ENCODE data around the gene KLHL40. TPM values are rescaled to one million over a fixed set of nuclear protein-coding genes. Genes with fewer than 3 reads are reported as not detected.

KLHL40 gene
- total RNA-seq, 1 donor from 2014 or later, result 67.1 TPM

DNA sequence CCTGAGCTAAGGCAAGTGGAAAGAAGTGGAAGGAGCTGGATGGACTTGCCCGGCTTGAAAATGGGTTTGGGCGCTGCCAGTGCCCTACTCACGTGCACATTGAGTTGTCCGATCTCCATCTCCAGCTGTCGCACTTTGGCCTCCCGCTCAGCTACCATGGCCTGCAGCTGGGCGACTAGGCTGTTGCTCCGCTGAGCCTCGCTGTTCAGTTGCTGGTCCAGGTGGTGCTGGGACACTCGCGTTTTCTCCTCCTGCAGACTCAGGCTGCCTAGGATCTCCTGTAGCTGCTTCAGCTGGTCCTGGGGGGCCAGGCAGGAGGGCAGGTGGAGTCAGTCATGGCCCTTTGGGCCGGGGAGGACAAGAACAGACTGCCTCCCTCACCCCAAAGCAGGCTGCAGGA, 50.3 kb downstream of the KLHL40 start:
- no peak for DNase-seq (ENCODE audit: low read depth)

DNA sequence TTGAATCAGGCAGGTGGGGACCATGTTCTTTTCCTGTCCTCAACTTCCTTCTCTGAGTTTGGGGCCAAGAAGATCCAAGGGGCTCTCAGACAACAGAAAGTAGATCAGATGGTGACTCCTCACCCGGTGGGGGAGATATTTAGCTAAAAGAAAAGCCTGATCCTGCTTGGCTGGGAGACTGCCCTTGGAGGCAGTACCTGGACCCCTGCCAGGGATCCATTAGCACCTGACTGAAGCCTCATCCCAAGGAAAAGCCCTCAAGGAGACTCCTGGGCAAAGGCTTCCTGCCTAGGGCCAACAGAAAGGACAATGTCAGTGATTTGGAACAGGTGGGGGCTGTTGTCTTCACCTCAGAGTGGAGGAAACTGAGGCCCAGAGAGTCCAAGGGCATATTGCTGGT, 50.7 kb downstream of the KLHL40 start:
- DNase-seq (ENCODE audit: low read depth), result no peak

DNA sequence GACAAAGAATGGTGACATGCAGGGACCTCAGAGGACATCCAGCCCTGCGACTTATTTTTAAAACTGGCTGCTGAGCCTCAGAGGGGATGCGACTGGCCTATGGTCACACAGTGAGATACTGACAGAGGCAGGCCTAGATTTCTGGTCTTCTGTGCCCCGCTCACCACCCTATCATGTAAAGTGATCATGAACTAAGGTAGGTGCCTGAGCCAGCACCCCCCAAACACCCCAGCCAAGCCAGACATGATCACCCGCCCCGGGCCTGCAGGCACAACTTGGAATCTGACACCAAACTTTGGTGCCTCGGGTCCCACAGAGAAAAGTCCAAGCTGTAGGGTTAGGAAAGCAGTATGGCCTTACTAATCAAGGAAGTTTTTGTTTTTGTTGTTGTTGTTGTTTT, 51.2 kb downstream of the KLHL40 start:
- no peak for DNase-seq (ENCODE audit: low read depth)

DNA sequence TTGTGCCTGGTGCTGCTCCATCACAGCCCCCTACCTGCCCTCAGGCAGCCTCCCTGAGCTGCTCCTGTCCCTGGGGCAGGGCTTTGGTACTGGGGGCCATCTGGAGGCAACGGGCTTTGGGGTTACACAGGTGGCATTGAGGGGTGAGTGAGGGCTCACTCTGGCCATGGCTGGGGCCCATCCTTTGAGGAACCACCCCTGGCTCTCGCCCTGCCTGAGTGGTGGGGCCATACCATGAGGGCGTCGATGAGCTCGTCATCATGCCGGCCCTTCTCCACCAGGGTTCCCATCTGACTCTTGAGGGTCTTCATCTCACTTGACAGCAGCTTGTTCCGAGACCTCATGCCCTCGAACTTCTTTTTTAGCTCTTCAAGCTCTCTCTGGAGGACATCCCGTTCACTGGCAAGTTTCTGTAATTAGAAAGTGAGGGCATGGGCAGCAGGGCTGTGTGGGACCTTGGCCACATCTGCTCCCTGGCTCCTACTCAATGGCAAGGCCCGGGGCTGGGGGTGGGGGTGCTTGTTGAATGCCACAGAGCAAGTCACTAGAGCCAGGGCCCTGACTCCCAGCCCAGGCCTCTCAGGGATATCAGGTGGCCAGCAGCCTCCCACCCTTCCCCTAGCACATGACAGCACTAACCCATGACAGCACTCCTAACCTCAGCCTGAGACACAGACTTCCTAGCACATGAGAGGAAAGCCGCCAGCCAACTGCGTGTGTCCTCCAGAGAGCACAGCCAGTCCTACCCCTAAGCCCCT, 54.2 kb downstream of the KLHL40 start:
- peak; percentile 95 for DNase-seq (ENCODE audit: low read depth)

DNA sequence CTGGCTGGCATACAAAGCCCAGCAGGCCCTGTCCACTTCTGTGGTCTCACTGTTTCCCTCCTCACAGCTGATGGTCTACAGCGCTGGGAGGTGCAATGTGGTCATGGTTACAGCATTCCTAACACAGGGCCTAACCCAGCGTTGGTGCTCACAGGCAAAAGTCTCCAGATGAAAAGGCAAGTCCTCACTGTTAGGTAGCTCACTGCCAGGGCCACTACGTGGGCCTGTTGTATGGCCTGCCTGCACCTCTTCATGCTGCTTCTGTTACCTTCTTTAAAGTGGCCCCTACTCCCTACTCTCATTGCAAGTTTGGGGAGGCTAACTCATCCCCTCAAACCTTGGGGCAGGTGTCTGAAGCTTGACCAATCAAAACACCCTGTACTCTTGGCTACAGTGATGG, 56.5 kb downstream of the KLHL40 start:
- DNase-seq (ENCODE audit: low read depth), result peak; percentile 74

Other genes starting within 250 kb of the KLHL40 start
- not detected in 2 replicates for gene VIPR1, start 182.9 kb upstream of the KLHL40 start, total RNA-seq
- 33.1 and 42.4 TPM in 2 replicates for gene SEC22C, start 103.6 kb upstream of the KLHL40 start, total RNA-seq
- 11.9 and 15.2 TPM in 2 replicates for gene SS18L2, start 94.7 kb upstream of the KLHL40 start, total RNA-seq
- 32.4 and 40.3 TPM in 2 replicates for gene NKTR, start 84.9 kb upstream of the KLHL40 start, total RNA-seq
- gene ZBTB47, start 31.8 kb upstream of the KLHL40 start, total RNA-seq, result 96.8 and 103 TPM in 2 replicates
- gene HHATL, start 17.3 kb downstream of the KLHL40 start, total RNA-seq, result 12.3 and 26.6 TPM in 2 replicates
- gene CCDC13, start 87.7 kb downstream of the KLHL40 start, total RNA-seq, result 1.0 and 1.2 TPM in 2 replicates
- gene HIGD1A, start 119.0 kb downstream of the KLHL40 start, total RNA-seq, result 192 and 193 TPM in 2 replicates
- gene ACKR2, start 123.9 kb downstream of the KLHL40 start, total RNA-seq, result 0.11 TPM in 1 of 2 replicates, not detected in the other
- gene CYP8B1, start 190.3 kb downstream of the KLHL40 start, total RNA-seq, result not detected in 2 replicates
- gene ZNF662, start 220.6 kb downstream of the KLHL40 start, total RNA-seq, result 1.1 and 1.3 TPM in 2 replicates

Data from myocyte (in vitro differentiated cells).